HepG2 (cell line): Measurements from ENCODE around the gene GFER.

Source experiments
- ARID3A ChIP-seq: IDR thresholded peaks from 2 replicates; pipeline ENCODE4 v1.6.1; 2012; ENCODE audit warnings: low read depth, low read length, improper control_type of control experiment
- BRF2 ChIP-seq: sonication (generic); formaldehyde crosslinking; IDR thresholded peaks from 2 replicates; pipeline ENCODE4 v1.8.1; 2022; ENCODE audit warnings: mild to moderate bottlenecking, missing genetic modification reagents
- CTCF ChIP-seq: sonication (generic); formaldehyde crosslinking; IDR thresholded peaks from 2 replicates; pipeline ENCODE4 v1.5.0; 2020; ENCODE audit warnings: mild to moderate bottlenecking, missing genetic modification reagents, moderate library complexity
- FOSL2 ChIP-seq: sonication (generic); formaldehyde crosslinking; IDR thresholded peaks from 2 replicates; pipeline ENCODE4 v1.4.0; 2020; ENCODE audit warnings: missing genetic modification reagents
- HNRNPH1 ChIP-seq: fragments of 200-400 bp; formaldehyde crosslinking; optimal IDR thresholded peaks from 2 replicates; pipeline ENCODE3; 2017; ENCODE audit warnings: mild to moderate bottlenecking, low read depth, low read length
- MAZ ChIP-seq, 2 experiments: sonication (generic) in 1 of 2; formaldehyde crosslinking in 1 of 2; IDR thresholded peaks; 2 replicates each; pipeline versions ENCODE4 v1.5.0 to v1.6.1; 2012 to 2020; ENCODE audit warnings: low read depth in 2 of 2, mild to moderate bottlenecking in 2 of 2, borderline replicate concordance in 1 of 2, improper control_type of control experiment in 1 of 2, low read length in 1 of 2, missing genetic modification reagents in 1 of 2, moderate library complexity in 1 of 2
- ZNF280D ChIP-seq: sonication (generic); formaldehyde crosslinking; IDR thresholded peaks from 2 replicates; pipeline ENCODE4 v1.5.1; 2020; ENCODE audit warnings: mild to moderate bottlenecking, missing genetic modification reagents
- ZNF619 ChIP-seq: sonication (generic); formaldehyde crosslinking; IDR thresholded peaks from 2 replicates; pipeline ENCODE4 v1.4.0; 2020; ENCODE audit warnings: mild to moderate bottlenecking, missing genetic modification reagents
- ZNF747 ChIP-seq: sonication (generic); formaldehyde crosslinking; IDR thresholded peaks from 2 replicates; pipeline ENCODE4 v1.8.1; 2023; ENCODE audit warnings: missing genetic modification reagents, mild to moderate bottlenecking, borderline replicate concordance

GRCh38 chr16:2009164-2009711, 25.2 kb downstream of the GFER start:
- TF ChIP-seq ZNF619 (CRISPR knock-in tag): no peak
- TF ChIP-seq BRF2 (CRISPR knock-in tag): no peak
- TF ChIP-seq HNRNPH1: no peak
- TF ChIP-seq FOSL2 (CRISPR knock-in tag): no peak
- TF ChIP-seq MAZ (IDR thresholded peaks at IDR 0.05; ENCODE audit: borderline replicate concordance, low read depth, low read length): no peak
- TF ChIP-seq MAZ (CRISPR knock-in tag; IDR thresholded peaks at IDR 0.05; ENCODE audit: low read depth): no peak
- TF ChIP-seq ZNF280D: no peak
- no peak for TF ChIP-seq CTCF
- no peak for TF ChIP-seq ZNF747
- no peak for TF ChIP-seq ARID3A
